GM18951 (cell line): Measurements from ENCODE around the gene MANBA.

Experiments used
- POLR2A ChIP-seq: IDR thresholded peaks from 4 replicates; pipeline ENCODE4 v1.6.1; 2011; ENCODE audit warnings: mild to moderate bottlenecking; ENCODE audit not compliant: insufficient read length, insufficient read depth; ENCODE audit errors: extremely low read depth
- in situ Hi-C: fragments of 300-500 bp; cut with MboI; formaldehyde crosslinking; loops from one replicate; pipeline ENCODE4 v1.12.0; 2022; ENCODE audit warnings: low sequenced_read_pairs, mixed read lengths, inconsistent platforms; ENCODE audit not compliant: unreplicated experiment

The MANBA gene

GRCh38 chr4:102604222-102604940 lies 156.4 kb downstream of the MANBA start:
- in situ Hi-C loops, result no loop called here
- TF ChIP-seq POLR2A, result no peak

DNA sequence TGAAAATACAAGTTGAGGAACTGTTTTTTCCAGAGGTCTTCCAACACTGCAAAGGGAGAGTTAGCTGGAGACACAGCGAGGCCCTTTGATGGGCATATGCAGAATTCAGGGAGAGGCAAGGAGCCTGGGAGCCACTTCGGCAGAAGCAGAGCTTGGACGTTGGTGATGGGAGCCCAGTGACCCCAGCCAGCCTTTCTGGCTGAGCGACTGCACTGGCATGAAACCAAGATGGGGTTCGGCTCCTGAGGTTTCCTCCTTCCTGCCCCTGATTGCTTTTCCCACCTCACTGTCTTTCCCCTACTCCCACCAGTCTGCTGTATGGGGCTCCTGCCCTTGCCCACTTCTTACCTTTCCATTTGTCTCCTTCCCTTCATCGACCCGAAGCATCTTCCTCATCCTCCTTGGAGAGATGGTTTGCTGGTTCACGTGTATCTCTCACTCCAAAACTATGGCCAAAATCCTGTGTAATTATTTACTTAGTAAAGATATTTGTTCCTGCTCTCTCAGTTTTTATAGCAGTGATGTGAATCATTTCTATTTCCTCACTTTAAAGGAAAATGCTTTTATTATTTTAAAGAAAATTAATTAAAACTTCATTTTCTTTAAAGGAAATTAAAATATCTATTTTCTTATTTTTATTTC lies 159.1 kb downstream of the MANBA start:
- TF ChIP-seq POLR2A, result no peak
- in situ Hi-C loops, result no loop called here

- in situ Hi-C loops, result no loop called here
Measured at GRCh38 chr4:102600689-102601088, 160.1 kb downstream of the MANBA start.

DNA sequence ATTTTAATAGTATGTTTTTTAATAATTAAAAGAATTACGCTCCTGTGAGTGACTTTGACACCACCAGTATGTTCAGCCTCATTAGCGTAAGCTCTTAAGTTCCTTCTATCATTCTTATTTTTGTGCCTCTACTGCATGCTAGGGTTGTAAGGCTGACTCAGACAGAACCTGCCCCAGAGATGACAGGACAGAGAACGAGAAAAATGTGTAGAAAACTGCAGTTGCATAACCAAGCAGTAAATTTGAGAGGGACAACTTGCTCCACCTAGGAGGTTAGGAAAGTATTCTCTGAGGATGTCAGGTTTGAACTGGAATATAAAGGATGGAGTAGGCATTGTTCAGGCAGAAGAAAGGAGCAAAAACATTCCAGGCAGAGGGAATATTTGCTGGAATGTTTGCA lies 160.9 kb downstream of the MANBA start:
- TF ChIP-seq POLR2A, result no peak
- in situ Hi-C loops, result no loop called here

More at GRCh38 chr4:102600689-102601088, 160.1 kb downstream of the MANBA start:
- no peak for TF ChIP-seq POLR2A

DNA sequence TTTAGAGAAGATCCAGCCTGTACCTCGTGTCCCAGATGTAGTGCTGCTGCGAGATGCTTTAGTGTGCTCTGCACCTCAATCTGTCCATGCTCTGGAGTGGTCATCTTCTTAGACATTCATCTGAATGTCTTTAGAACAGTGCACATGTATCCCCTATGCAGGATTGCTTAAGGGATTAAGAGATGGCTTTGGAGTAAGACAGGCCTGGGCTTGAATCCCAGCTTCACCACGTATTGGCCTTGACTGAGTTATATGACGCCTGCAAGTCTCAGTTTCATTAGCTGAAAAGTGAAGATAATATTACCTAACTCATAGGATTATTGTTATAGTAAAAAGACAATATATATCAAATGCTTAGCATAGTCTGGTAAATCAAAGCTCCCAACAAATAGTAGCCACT lies 161.3 kb downstream of the MANBA start:
- TF ChIP-seq POLR2A, result no peak
- in situ Hi-C loops, result no loop called here

DNA sequence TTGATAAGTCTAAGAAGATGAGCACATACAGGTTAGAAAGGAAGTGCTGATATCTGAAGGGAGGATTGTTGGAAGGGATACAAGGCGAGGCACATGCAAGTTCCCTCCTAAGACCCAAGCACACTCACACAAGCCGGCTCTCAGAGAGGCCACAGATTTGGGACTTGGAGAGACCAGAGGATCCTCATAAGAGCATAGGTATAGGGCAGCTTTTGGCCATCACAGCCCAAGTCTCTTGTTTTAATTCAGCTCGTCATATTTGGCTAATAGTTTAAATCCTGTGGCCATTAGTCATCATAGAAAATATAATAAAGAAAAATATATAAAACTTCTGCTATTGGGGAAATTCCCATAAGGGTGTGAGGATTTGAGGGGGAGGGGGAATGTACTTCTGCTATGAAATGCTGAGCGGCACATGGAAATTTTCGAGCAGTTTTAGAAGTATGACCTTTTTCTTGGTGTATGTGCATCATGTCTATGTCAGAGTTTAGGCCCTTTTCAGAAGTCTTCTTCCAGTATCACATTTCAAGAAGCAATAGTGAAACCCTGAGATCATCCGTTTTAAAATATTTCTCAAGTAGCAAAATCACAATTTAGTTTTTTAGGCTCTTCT lies 161.9 kb downstream of the MANBA start:
- TF ChIP-seq POLR2A, result no peak
- in situ Hi-C loops, result no loop called here

GRCh38 chr4:102598086-102598761 lies 162.5 kb downstream of the MANBA start:
- in situ Hi-C loops, result no loop called here
- TF ChIP-seq POLR2A, result no peak

GRCh38 chr4:102596532-102596931 lies 164.2 kb downstream of the MANBA start:
- no peak for TF ChIP-seq POLR2A
- in situ Hi-C loops, result no loop called here

- in situ Hi-C loops, result no loop called here
- no peak for TF ChIP-seq POLR2A
Measured at GRCh38 chr4:102594000-102594399, 166.8 kb downstream of the MANBA start.

- in situ Hi-C loops, result no loop called here
- no peak for TF ChIP-seq POLR2A
Measured at GRCh38 chr4:102593147-102593546, 167.6 kb downstream of the MANBA start.

GRCh38 chr4:102592256-102592655 lies 168.5 kb downstream of the MANBA start:
- TF ChIP-seq POLR2A, result no peak
- in situ Hi-C loops, result no loop called here

- in situ Hi-C loops, result no loop called here
- no peak for TF ChIP-seq POLR2A
Measured at GRCh38 chr4:102589743-102590142, 171.0 kb downstream of the MANBA start.

GRCh38 chr4:102586644-102587021 lies 174.1 kb downstream of the MANBA start:
- no peak for TF ChIP-seq POLR2A
- in situ Hi-C loops, result no loop called here
